ENCODE results near the gene H3-3A. TPM values are rescaled to one million over a fixed set of nuclear protein-coding genes. Genes with fewer than 3 reads are reported as not detected.

Gene H3-3A
- total RNA-seq, 4 donors from 2014 or later: 358 to 544 (median 443) TPM

DNA sequence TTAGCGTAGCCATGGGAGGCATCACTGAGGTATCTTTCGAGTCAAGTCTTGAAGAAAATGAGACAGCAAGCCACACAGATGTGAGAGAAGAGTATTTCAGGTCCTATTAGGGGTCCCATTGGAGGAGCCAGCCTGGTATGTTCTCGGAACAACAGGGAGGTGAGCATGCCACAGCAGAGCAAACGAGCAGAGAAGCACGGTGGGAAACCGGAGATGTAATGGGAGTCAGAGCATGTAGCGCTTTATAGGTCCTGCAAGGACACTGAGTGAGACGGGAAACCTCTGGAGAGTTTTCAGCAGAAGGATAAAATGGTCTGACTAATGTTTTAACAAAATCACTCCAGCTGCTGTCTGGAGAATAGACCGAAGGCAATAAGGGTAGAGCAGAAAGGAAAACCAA is 15.9 kb downstream of the H3-3A start:
- WGBS, 2 donors: 75 to 77% methylated on average over 9 of the region's 9 CpGs
- H3K9me3 ChIP-seq: no peaks in the 10 kb centered on the region
- H3K36me3 ChIP-seq: peaks cover 0 to 19% (median 0%) of the 10 kb centered on the region in 3 donors
- intact Hi-C loops (cut with DNase I): no loop called here
- H3K27ac ChIP-seq: no peak overlapping the region
- TF ChIP-seq, protein P1, sequence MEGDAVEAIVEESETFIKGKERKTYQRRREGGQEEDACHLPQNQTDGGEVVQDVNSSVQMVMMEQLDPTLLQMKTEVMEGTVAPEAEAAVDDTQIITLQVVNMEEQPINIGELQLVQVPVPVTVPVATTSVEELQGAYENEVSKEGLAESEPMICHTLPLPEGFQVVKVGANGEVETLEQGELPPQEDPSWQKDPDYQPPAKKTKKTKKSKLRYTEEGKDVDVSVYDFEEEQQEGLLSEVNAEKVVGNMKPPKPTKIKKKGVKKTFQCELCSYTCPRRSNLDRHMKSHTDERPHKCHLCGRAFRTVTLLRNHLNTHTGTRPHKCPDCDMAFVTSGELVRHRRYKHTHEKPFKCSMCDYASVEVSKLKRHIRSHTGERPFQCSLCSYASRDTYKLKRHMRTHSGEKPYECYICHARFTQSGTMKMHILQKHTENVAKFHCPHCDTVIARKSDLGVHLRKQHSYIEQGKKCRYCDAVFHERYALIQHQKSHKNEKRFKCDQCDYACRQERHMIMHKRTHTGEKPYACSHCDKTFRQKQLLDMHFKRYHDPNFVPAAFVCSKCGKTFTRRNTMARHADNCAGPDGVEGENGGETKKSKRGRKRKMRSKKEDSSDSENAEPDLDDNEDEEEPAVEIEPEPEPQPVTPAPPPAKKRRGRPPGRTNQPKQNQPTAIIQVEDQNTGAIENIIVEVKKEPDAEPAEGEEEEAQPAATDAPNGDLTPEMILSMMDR (IDR thresholded peaks at IDR 0.05): no peak
- no peak for TF ChIP-seq POLR2A (IDR thresholded peaks at IDR 0.05)
- H3K4me1 ChIP-seq: peaks cover 0 to 10% (median 5%) of the 10 kb centered on the region in 3 donors
- DNase-seq: no peak
- no peak overlapping the region for H3K4me3 ChIP-seq
- no peaks in the 10 kb centered on the region for H3K27me3 ChIP-seq

- intact Hi-C loops (cut with DNase I): no loop called here
Observed at GRCh38 chr1:226082587-226082917, 20.0 kb downstream of the H3-3A start.

DNA sequence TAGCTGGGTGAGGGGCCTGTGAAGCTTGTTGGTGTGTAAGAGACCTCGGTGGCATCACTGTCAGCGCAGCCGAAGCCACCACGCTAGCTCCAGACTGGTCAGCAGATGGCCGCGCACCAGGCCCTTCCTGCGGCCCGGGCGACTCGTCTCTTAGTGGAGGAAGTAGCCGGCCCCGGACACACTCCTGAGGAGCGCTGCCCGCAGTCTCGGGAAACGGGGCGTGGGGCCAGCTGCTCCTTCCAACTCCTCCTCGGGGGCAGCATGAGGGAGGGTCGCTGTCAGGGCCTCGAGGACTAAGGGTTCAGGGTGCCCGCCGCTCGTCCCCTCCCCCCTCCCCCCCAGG is 20.4 kb downstream of the H3-3A start:
- intact Hi-C loops (cut with DNase I): no loop called here
- no peaks in the 10 kb centered on the region for H3K27me3 ChIP-seq
- no peak for DNase-seq
- peak overlapping the region; percentile 72 to 85 (median 82) for H3K27ac ChIP-seq
- H3K36me3 ChIP-seq: no peaks in the 10 kb centered on the region
- TF ChIP-seq, protein P1 (IDR thresholded peaks at IDR 0.05): no peak
- whole genome bisulfite sequencing, 2 donors: 0% methylated on average over 3 of the region's 23 CpGs; no CpG with 5 or more reads in 1 of the 2 donors
- H3K9me3 ChIP-seq: no peaks in the 10 kb centered on the region
- H3K4me1 ChIP-seq: peaks cover 0 to 18% (median 9%) of the 10 kb centered on the region in 3 donors
- H3K4me3 ChIP-seq: peak overlapping the region; percentile 61 to 92 (median 72)

More at GRCh38 chr1:226082587-226082917, 20.0 kb downstream of the H3-3A start:
- no peaks in the 10 kb centered on the region for H3K9me3 ChIP-seq
- no peak for DNase-seq
- TF ChIP-seq POLR2A (IDR thresholded peaks at IDR 0.05): no peak
- TF ChIP-seq, protein P1 (IDR thresholded peaks at IDR 0.05): no peak
- no peaks in the 10 kb centered on the region for H3K27me3 ChIP-seq
- H3K4me1 ChIP-seq: peaks cover 0 to 18% (median 9%) of the 10 kb centered on the region in 3 donors
- H3K27ac ChIP-seq: peak overlapping the region; percentile 72 to 85 (median 82)
- H3K36me3 ChIP-seq: no peaks in the 10 kb centered on the region
- peak overlapping the region; percentile 61 to 92 (median 72) for H3K4me3 ChIP-seq
- WGBS, 2 donors: 56 to 59% methylated on average over 7 of the region's 7 CpGs

DNA sequence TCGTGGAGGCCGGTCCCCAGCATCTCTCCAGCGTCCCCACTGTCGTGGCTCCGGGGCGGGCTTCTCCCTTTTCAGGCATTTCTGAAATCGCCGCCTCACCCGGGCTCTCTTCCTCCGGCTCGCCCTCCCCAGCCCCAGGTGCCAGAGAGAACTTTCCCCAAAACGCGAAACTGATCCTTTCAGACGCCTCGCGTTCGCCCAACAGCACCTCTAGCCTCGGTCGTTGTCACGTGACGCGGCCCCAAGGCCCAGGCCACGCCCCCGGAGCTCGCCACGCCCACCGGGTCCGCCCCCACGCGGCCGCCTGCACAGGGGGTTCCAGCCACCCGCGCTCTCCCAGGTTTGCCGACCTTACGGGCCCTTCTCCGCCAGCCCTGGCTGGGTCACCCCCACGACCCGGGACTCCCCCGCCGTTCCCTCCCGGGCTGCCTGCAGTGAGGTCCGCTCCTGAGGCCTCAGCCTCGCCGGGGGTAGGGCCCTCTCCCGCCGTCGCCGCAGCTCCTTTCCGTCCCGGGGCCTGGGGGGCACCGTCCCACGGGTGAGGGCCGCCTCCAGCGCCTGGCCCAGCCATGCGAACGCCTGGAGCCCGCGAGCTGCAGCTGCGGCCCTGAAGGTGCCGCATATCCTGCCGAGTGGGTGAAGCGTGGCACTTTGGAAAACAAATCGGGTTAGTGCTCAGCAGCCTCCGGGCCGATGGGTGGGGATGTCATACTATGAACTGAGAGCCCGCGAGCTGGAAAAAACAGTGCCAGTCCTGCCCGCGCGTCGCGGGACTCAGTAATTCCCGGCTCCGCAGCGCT is 21.0 kb downstream of the H3-3A start:
- Histone ChIP-seq H3K4me3 (peak overlapping the region; percentile 61 to 92 (median 72)), H3K9me3 (no peaks in the 10 kb centered on the region), H3K27ac (peak overlapping the region; percentile 72 to 85 (median 82)), H3K27me3 (no peaks in the 10 kb centered on the region), H3K4me1 (peaks cover 0 to 18% (median 9%) of the 10 kb centered on the region in 3 donors), H3K36me3 (no peaks in the 10 kb centered on the region)
- intact Hi-C loops (cut with DNase I): no loop called here
- DNase-seq: peak; percentile 50
- peak in 2 of 4 donors; percentile 15 to 47 for TF ChIP-seq POLR2A (IDR thresholded peaks at IDR 0.05)
- TF ChIP-seq, protein P1 (IDR thresholded peaks at IDR 0.05): peak in 2 of 6 experiments; percentile 7 to 19
- WGBS, 2 donors: 0% methylated on average over 4 to 7 of the region's 75 CpGs

GRCh38 chr1:226085675-226086285 is 23.3 kb downstream of the H3-3A start:
- no peak for DNase-seq
- Histone ChIP-seq H3K27me3 (no peaks in the 10 kb centered on the region), H3K9me3 (no peaks in the 10 kb centered on the region), H3K36me3 (no peaks in the 10 kb centered on the region), H3K4me3 (no peak overlapping the region), H3K4me1 (peaks cover 0 to 18% (median 9%) of the 10 kb centered on the region in 3 donors), H3K27ac (no peak overlapping the region)
- WGBS, 2 donors: 77 to 92% methylated on average over 3 to 5 of the region's 5 CpGs
- TF ChIP-seq POLR2A (IDR thresholded peaks at IDR 0.05): no peak
- TF ChIP-seq, protein P1 (IDR thresholded peaks at IDR 0.05): no peak
- intact Hi-C loops (cut with DNase I): no loop called here
